Stomach (tissue), 9 donors: ENCODE data around the gene F2R. TPM values are rescaled to one million over a fixed set of nuclear protein-coding genes. Genes with fewer than 3 reads are reported as not detected.

Experiments used
- DNase-seq, 2 donors: peaks; one replicate each; pipeline versions ENCODE4 v3.0.0 to v3.0.0-alpha.2; 2013 to 2019
- H3K27ac ChIP-seq, 5 donors: fragments of 200-600 bp in 4 of 5; sonication (generic) in 4 of 5; one replicate each; pipeline ENCODE4 v1.5.1; 2013 to 2019; ENCODE audit warnings: mild to moderate bottlenecking in 1 of 5, moderate library complexity in 1 of 5
- H3K27me3 ChIP-seq, 3 donors: fragments of 200-600 bp; sonication (generic); one replicate each; pipeline ENCODE4 v1.5.1; 2017 to 2019; ENCODE audit warnings: mixed run types in 1 of 3
- H3K36me3 ChIP-seq, 4 donors: fragments of 200-600 bp; sonication (generic); 1 replicate in 3 of 4; 2 replicates in 1 of 4; pipeline ENCODE4 v1.5.1; 2016 to 2019
- H3K4me1 ChIP-seq, 4 donors: fragments of 200-600 bp; sonication (generic); one replicate each; pipeline ENCODE4 v1.5.1; 2016 to 2019
- H3K4me3 ChIP-seq, 4 donors: fragments of 200-600 bp; sonication (generic) in 3 of 4; one replicate each; pipeline ENCODE4 v1.5.1; 2016 to 2019; ENCODE audit warnings: mild to moderate bottlenecking in 1 of 4
- H3K9me3 ChIP-seq, 4 donors: fragments of 200-600 bp; sonication (generic); one replicate each; pipeline ENCODE4 v1.5.1; 2016 to 2019
- CTCF ChIP-seq, 7 experiments: fragments of 450-650 bp in 4 of 7; fragments of 200-600 bp in 3 of 7; sonication (generic) in 3 of 7; IDR thresholded peaks; one replicate each; pipeline ENCODE4 v1.5.1; 2016 to 2019; ENCODE audit warnings: antibody characterized with exemption in 7 of 7, control low read depth in 2 of 7, mild to moderate bottlenecking in 1 of 7
- EP300 ChIP-seq: sonication (generic); formaldehyde crosslinking; IDR thresholded peaks from one replicate; pipeline ENCODE4 v1.6.1; 2017; ENCODE audit warnings: antibody characterized with exemption
- POLR2A ChIP-seq, 4 donors: fragments of 450-650 bp; IDR thresholded peaks; one replicate each; pipeline ENCODE4 v1.6.1; 2016; ENCODE audit warnings: antibody characterized with exemption in 4 of 4, control low read depth in 2 of 4, mild to moderate bottlenecking in 1 of 4, moderate library complexity in 1 of 4
- POLR2AphosphoS5 ChIP-seq, 3 donors: sonication (generic); formaldehyde crosslinking; IDR thresholded peaks; one replicate each; pipeline ENCODE4 v1.6.1; 2016; ENCODE audit warnings: antibody characterized with exemption in 3 of 3
- WGBS, 5 donors: extraction: QIAGEN DNeasy Blood & Tissue Kit in 3 of 5; methylation state at CpG; one replicate each; pipeline versions ENCODE4 v1.1.5 to v1.1.7; 2013 to 2018; 5-methylcytosine and 5-hydroxymethylcytosine counted together
- intact Hi-C: fragments of 100-400 bp; cut with DNase I; formaldehyde crosslinking; loops from one replicate; pipeline ENCODE4 v1.15.1; 2023; ENCODE audit warnings: low total_unique reads
- polyA plus RNA-seq, 3 donors: library from polyadenylated mRNA; stranded (reverse); fragments of 200-250 nt; gene quantifications; one replicate each; pipeline ENCODE4 v1.2.3, GENCODE V29; 2013
- total RNA-seq, 5 donors: library from RNA; depleted of rRNA; stranded (reverse); fragments of >200 nt; gene quantifications; one replicate each; pipeline versions ENCODE4 v1.1.0 to v1.2.3, GENCODE V29; 2014 to 2016
- donor health status: healthy with polysubstance abuse.
- donor health status: Bipolar disorder and iron deficiency.
- donor health status: healthy.

The F2R gene
- total and polyA plus RNA-seq, 8 donors, result 1.4 to 16.2 (median 5.8) TPM; not detected in 1

- Histone ChIP-seq H3K36me3 (peaks cover 9 to 32% (median 18%) of the 10 kb centered on the region in 4 donors), H3K27ac (no peak overlapping the region), H3K4me1 (peaks cover 0 to 10% (median 3%) of the 10 kb centered on the region in 4 donors), H3K9me3 (no peaks in the 10 kb centered on the region), H3K4me3 (no peak overlapping the region), H3K27me3 (no peaks in the 10 kb centered on the region)
- no peak for TF ChIP-seq POLR2AphosphoS5 (IDR thresholded peaks at IDR 0.05)
- no peak for TF ChIP-seq EP300
- TF ChIP-seq CTCF (IDR thresholded peaks at IDR 0.05), result no peak
- no peak for TF ChIP-seq POLR2A (IDR thresholded peaks at IDR 0.05)
- DNase-seq, result no peak
- intact Hi-C loops, result no loop called here
These were observed 10.4 kb upstream of the F2R start for GRCh38 chr5:76705574-76705973.

GRCh38 chr5:76709762-76710161, 6.2 kb upstream of the F2R start:
- Histone ChIP-seq H3K4me3 (no peak overlapping the region), H3K36me3 (peaks cover 0 to 5% (median 2%) of the 10 kb centered on the region in 4 donors), H3K27me3 (peaks cover 0 to 3% (median 3%) of the 10 kb centered on the region in 3 donors), H3K4me1 (peaks cover 0 to 3% (median under 1%) of the 10 kb centered on the region in 4 donors), H3K27ac (no peak overlapping the region), H3K9me3 (no peaks in the 10 kb centered on the region)
- WGBS, 5 donors, result 66 to 86% (median 78%) methylated on average over 2 of the region's 2 CpGs
- intact Hi-C loops, result no loop called here
- no peak for TF ChIP-seq CTCF (IDR thresholded peaks at IDR 0.05)
- no peak for TF ChIP-seq EP300
- no peak for TF ChIP-seq POLR2AphosphoS5 (IDR thresholded peaks at IDR 0.05)
- TF ChIP-seq POLR2A (IDR thresholded peaks at IDR 0.05), result no peak
- no peak for DNase-seq

GRCh38 chr5:76710991-76711390, 4.9 kb upstream of the F2R start:
- no peak for DNase-seq
- no peak overlapping the region for H3K4me3 ChIP-seq
- intact Hi-C loops, result no loop called here
- peaks cover 0 to 14% (median 9%) of the 10 kb centered on the region in 3 donors for H3K27me3 ChIP-seq
- peaks cover 0 to 5% (median 2%) of the 10 kb centered on the region in 4 donors for H3K36me3 ChIP-seq
- no peak for TF ChIP-seq POLR2AphosphoS5 (IDR thresholded peaks at IDR 0.05)
- H3K4me1 ChIP-seq, result peaks cover 4 to 14% (median 11%) of the 10 kb centered on the region in 4 donors
- 56 to 76% (median 72%) methylated on average over 4 of the region's 4 CpGs for WGBS, 5 donors
- no peak overlapping the region for H3K27ac ChIP-seq
- no peaks in the 10 kb centered on the region for H3K9me3 ChIP-seq

GRCh38 chr5:76714751-76715485, 1.0 kb upstream of the F2R start:
- Histone ChIP-seq H3K36me3 (no peaks in the 10 kb centered on the region), H3K4me3 (peak overlapping the region; percentile 61 to 89 (median 68)), H3K9me3 (no peaks in the 10 kb centered on the region), H3K4me1 (peaks cover 4 to 31% (median 23%) of the 10 kb centered on the region in 4 donors), H3K27me3 (peaks cover 0 to 34% (median 16%) of the 10 kb centered on the region in 3 donors), H3K27ac (peak overlapping the region in 4 of 5 donors; percentile 57 to 78 (median 72))
- intact Hi-C loops, result no loop called here
- TF ChIP-seq EP300 (no peak), POLR2AphosphoS5 (IDR thresholded peaks at IDR 0.05) (no peak), CTCF (IDR thresholded peaks at IDR 0.05) (no peak), POLR2A (IDR thresholded peaks at IDR 0.05) (no peak)
- DNase-seq, result peak in 1 of 2 donors; percentile 68
- 11 to 23% (median 18%) methylated on average over 41 to 52 of the region's 52 CpGs for WGBS, 5 donors

DNA sequence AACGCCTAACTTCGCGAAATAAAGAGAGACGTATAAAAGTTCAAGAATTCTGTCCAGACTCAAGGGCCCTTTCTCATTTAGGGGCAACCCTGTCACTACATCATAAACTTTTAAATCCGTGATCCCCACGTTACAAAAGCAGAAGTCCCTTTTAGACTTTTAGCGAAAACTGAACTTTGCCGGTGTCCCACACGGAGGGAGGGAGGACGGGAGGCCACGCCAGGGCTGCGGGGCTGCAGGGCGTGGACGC, 515 bp upstream of the F2R start:
- no peaks in the 10 kb centered on the region for H3K9me3 ChIP-seq
- 0 to 1% (median 1%) methylated on average over 5 to 14 of the region's 14 CpGs for WGBS, 5 donors

More for the DNA sequence above, 515 bp upstream of the F2R start:
- intact Hi-C loops, result no loop called here
- Histone ChIP-seq H3K27ac (peak overlapping the region; percentile 54 to 78 (median 72)), H3K27me3 (peaks cover 0 to 34% (median 16%) of the 10 kb centered on the region in 3 donors), H3K4me3 (peak overlapping the region; percentile 61 to 89 (median 68)), H3K4me1 (peaks cover 4 to 31% (median 23%) of the 10 kb centered on the region in 4 donors), H3K36me3 (no peaks in the 10 kb centered on the region)
- TF ChIP-seq POLR2A (IDR thresholded peaks at IDR 0.05), result no peak
- no peak for TF ChIP-seq EP300
- no peak for TF ChIP-seq POLR2AphosphoS5 (IDR thresholded peaks at IDR 0.05)
- TF ChIP-seq CTCF (IDR thresholded peaks at IDR 0.05), result no peak
- no peak for DNase-seq
